Uterus (tissue), 4 donors: ENCODE results near the gene DDX24. TPM values are rescaled to one million over a fixed set of nuclear protein-coding genes. Genes with fewer than 3 reads are reported as not detected.

Experiments used
- DNase-seq, 2 donors: peaks; one replicate each; pipeline ENCODE4 v3.0.0-alpha.2; 2019 to 2020
- H3K27ac ChIP-seq, 2 donors: fragments of 200-600 bp; sonication (generic); 1 replicate in 1 of 2; 2 replicates in 1 of 2; pipeline ENCODE4 v1.5.1; 2016 to 2018
- H3K27me3 ChIP-seq, 2 donors: fragments of 200-600 bp; sonication (generic); one replicate each; pipeline ENCODE4 v1.5.1; 2018 to 2019; ENCODE audit warnings: control low read depth in 1 of 2
- H3K36me3 ChIP-seq, 2 donors: fragments of 200-600 bp; sonication (generic); one replicate each; pipeline ENCODE4 v1.5.1; 2019; ENCODE audit warnings: control low read depth in 1 of 2
- H3K4me1 ChIP-seq, 2 donors: fragments of 200-600 bp; sonication (generic); one replicate each; pipeline ENCODE4 v1.5.1; 2018 to 2019; ENCODE audit warnings: control low read depth in 1 of 2
- H3K4me3 ChIP-seq, 2 donors: fragments of 200-600 bp; sonication (generic); 1 replicate in 1 of 2; 2 replicates in 1 of 2; pipeline ENCODE4 v1.5.1; 2018 to 2019; ENCODE audit warnings: mild to moderate bottlenecking in 1 of 2
- H3K9me3 ChIP-seq, 2 donors: fragments of 200-600 bp; sonication (generic); one replicate each; pipeline ENCODE4 v1.5.1; 2019; ENCODE audit warnings: control low read depth in 1 of 2
- CTCF ChIP-seq, 4 experiments: fragments of 200-600 bp in 2 of 4; fragments of 450-650 bp in 2 of 4; sonication (generic) in 2 of 4; IDR thresholded peaks; one replicate each; pipeline ENCODE4 v1.5.1; 2016 to 2019; ENCODE audit warnings: antibody characterized with exemption in 4 of 4, mild to moderate bottlenecking in 2 of 4, moderate library complexity in 1 of 4
- POLR2A ChIP-seq, 2 donors: fragments of 450-650 bp; IDR thresholded peaks; one replicate each; pipeline ENCODE4 v1.6.1; 2016; ENCODE audit warnings: antibody characterized with exemption in 2 of 2, mild to moderate bottlenecking in 1 of 2, moderate library complexity in 1 of 2
- intact Hi-C: fragments of 100-400 bp; cut with DNase I; formaldehyde crosslinking; loops from one replicate; pipeline ENCODE4 v1.15.1; 2023; ENCODE audit warnings: low total_unique reads
- total RNA-seq, 4 donors: library from RNA; depleted of rRNA in 3 of 4; stranded (reverse); fragments of >200 nt in 3 of 4; gene quantifications; one replicate each; pipeline versions ENCODE4 v1.1.0 to v1.2.4, GENCODE V29; 2014 to 2023
- donor health status: DM: yes; HTN: yes; CAD: no.

Gene DDX24
- total RNA-seq, 4 donors from 2014 or later: 55.6 to 223 (median 116) TPM

GRCh38 chr14:94048691-94049624, 32.0 kb downstream of the DDX24 start:
- H3K4me3 ChIP-seq: no peak overlapping the region
- H3K36me3 ChIP-seq: no peaks in the 10 kb centered on the region
- intact Hi-C loops: no loop called here
- no peak overlapping the region for H3K27ac ChIP-seq
- DNase-seq: no peak
- TF ChIP-seq CTCF (IDR thresholded peaks at IDR 0.05): no peak
- no peak for TF ChIP-seq POLR2A (IDR thresholded peaks at IDR 0.05)
- H3K27me3 ChIP-seq: no peaks in the 10 kb centered on the region
- no peaks in the 10 kb centered on the region for H3K4me1 ChIP-seq
- H3K9me3 ChIP-seq: no peaks in the 10 kb centered on the region

- H3K27ac ChIP-seq: no peak overlapping the region
- peak in 1 of 2 donors; percentile 5 for DNase-seq
- no peaks in the 10 kb centered on the region for H3K36me3 ChIP-seq
- no peaks in the 10 kb centered on the region for H3K9me3 ChIP-seq
- no peak for TF ChIP-seq POLR2A (IDR thresholded peaks at IDR 0.05)
- intact Hi-C loops: no loop called here
- no peaks in the 10 kb centered on the region for H3K4me1 ChIP-seq
- no peaks in the 10 kb centered on the region for H3K27me3 ChIP-seq
- H3K4me3 ChIP-seq: no peak overlapping the region
These were observed 33.4 kb downstream of the DDX24 start for GRCh38 chr14:94047581-94047980.

- Histone ChIP-seq H3K9me3 (no peaks in the 10 kb centered on the region), H3K4me3 (no peak overlapping the region), H3K27me3 (no peaks in the 10 kb centered on the region), H3K27ac (no peak overlapping the region), H3K4me1 (no peaks in the 10 kb centered on the region), H3K36me3 (no peaks in the 10 kb centered on the region)
- peak in 1 of 2 donors; percentile 6 for DNase-seq
- intact Hi-C loops: no loop called here
- no peak for TF ChIP-seq POLR2A (IDR thresholded peaks at IDR 0.05)
- TF ChIP-seq CTCF (IDR thresholded peaks at IDR 0.05): no peak
These were observed 34.2 kb downstream of the DDX24 start for GRCh38 chr14:94046696-94047250.

- intact Hi-C loops: no loop called here
- H3K4me1 ChIP-seq: no peaks in the 10 kb centered on the region
- no peak overlapping the region for H3K4me3 ChIP-seq
- no peaks in the 10 kb centered on the region for H3K9me3 ChIP-seq
- no peaks in the 10 kb centered on the region for H3K27me3 ChIP-seq
- DNase-seq: peak in 1 of 2 donors; percentile 10
- no peak overlapping the region for H3K27ac ChIP-seq
- H3K36me3 ChIP-seq: no peaks in the 10 kb centered on the region
- no peak for TF ChIP-seq CTCF (IDR thresholded peaks at IDR 0.05)
- no peak for TF ChIP-seq POLR2A (IDR thresholded peaks at IDR 0.05)
These were observed 35.2 kb downstream of the DDX24 start for GRCh38 chr14:94045563-94046345.

GRCh38 chr14:94045101-94045500, 35.9 kb downstream of the DDX24 start:
- TF ChIP-seq CTCF (IDR thresholded peaks at IDR 0.05) (no peak), POLR2A (IDR thresholded peaks at IDR 0.05) (no peak)
- peak in 1 of 2 donors; percentile 5 for DNase-seq
- intact Hi-C loops: no loop called here
- H3K27me3 ChIP-seq: no peaks in the 10 kb centered on the region
- H3K27ac ChIP-seq: no peak overlapping the region
- H3K9me3 ChIP-seq: no peaks in the 10 kb centered on the region
- no peaks in the 10 kb centered on the region for H3K36me3 ChIP-seq
- H3K4me3 ChIP-seq: no peak overlapping the region
- H3K4me1 ChIP-seq: no peaks in the 10 kb centered on the region
